Gastrocnemius medialis (tissue), 4 donors: ENCODE results near the gene UNC5C. TPM values are rescaled to one million over a fixed set of nuclear protein-coding genes. Genes with fewer than 3 reads are reported as not detected.

ENCODE experiments used
- ATAC-seq, 2 donors: fragments of 150-250 bp; one replicate each; pipeline ENCODE4 v1.9.1; 2016
- DNase-seq, 2 donors: peaks; one replicate each; pipeline ENCODE4 v3.0.0-alpha.2; 2019
- H3K27ac ChIP-seq, 4 donors: fragments of 200-600 bp; sonication (generic); 1 replicate in 1 of 4; 2 replicates in 3 of 4; pipeline ENCODE4 v1.5.1; 2016 to 2018; ENCODE audit warnings: mild to moderate bottlenecking in 2 of 4, moderate library complexity in 1 of 4
- H3K27me3 ChIP-seq, 3 donors: fragments of 200-600 bp; sonication (generic) in 2 of 3; 1 replicate in 1 of 3; 2 replicates in 2 of 3; pipeline versions ENCODE4 v1.5.1 to v1.6.0; 2016 to 2019; ENCODE audit warnings: mild to moderate bottlenecking in 1 of 3, moderate library complexity in 1 of 3
- H3K36me3 ChIP-seq, 2 donors: fragments of 200-600 bp; sonication (generic) in 1 of 2; one replicate each; pipeline ENCODE4 v1.5.1; 2017 to 2018
- H3K4me1 ChIP-seq, 2 donors: fragments of 200-600 bp; sonication (generic) in 1 of 2; one replicate each; pipeline ENCODE4 v1.5.1; 2016 to 2017; ENCODE audit warnings: mild to moderate bottlenecking in 2 of 2
- H3K4me3 ChIP-seq, 4 donors: fragments of 200-600 bp; sonication (generic) in 3 of 4; 1 replicate in 1 of 4; 2 replicates in 3 of 4; pipeline ENCODE4 v1.5.1; 2016 to 2019; ENCODE audit warnings: mild to moderate bottlenecking in 2 of 4
- H3K9me3 ChIP-seq, 3 donors: fragments of 200-600 bp; sonication (generic) in 2 of 3; 1 replicate in 1 of 3; 2 replicates in 2 of 3; pipeline ENCODE4 v1.5.1; 2016 to 2019
- CTCF ChIP-seq, 5 experiments: fragments of 450-650 bp in 3 of 5; fragments of 200-600 bp in 2 of 5; sonication (generic) in 2 of 5; IDR thresholded peaks in 4 of 5; conservative IDR thresholded peaks in 1 of 5; 1 replicate in 4 of 5; 2 replicates in 1 of 5; pipeline ENCODE4 v1.5.1; 2016 to 2019; ENCODE audit warnings: antibody characterized with exemption in 5 of 5, mild to moderate bottlenecking in 3 of 5, moderate library complexity in 3 of 5
- POLR2A ChIP-seq, 2 donors: fragments of 450-650 bp; IDR thresholded peaks; one replicate each; pipeline ENCODE4 v1.6.1; 2017; ENCODE audit warnings: antibody characterized with exemption in 2 of 2, mild to moderate bottlenecking in 2 of 2, moderate library complexity in 2 of 2
- in situ Hi-C, 4 donors: fragments of 200-750 bp; cut with MboI; loops; one replicate each; pipeline versions ENCODE4 v1.15.0 to v1.8.0; 2017; ENCODE audit warnings: low sequenced_read_pairs in 4 of 4
- intact Hi-C: fragments of 100-400 bp; cut with DNase I; formaldehyde crosslinking; loops from one replicate; pipeline ENCODE4 v1.15.1; 2023; ENCODE audit warnings: low total_unique reads
- total RNA-seq, 4 donors: library from RNA; depleted of rRNA; stranded (reverse); fragments of >200 nt; gene quantifications; one replicate each; pipeline versions ENCODE4 v1.1.0 to v1.2.3, GENCODE V29; 2016

UNC5C gene
- total RNA-seq, 4 donors from 2014 or later, result 0.07 to 0.33 (median 0.23) TPM; not detected in 1

DNA sequence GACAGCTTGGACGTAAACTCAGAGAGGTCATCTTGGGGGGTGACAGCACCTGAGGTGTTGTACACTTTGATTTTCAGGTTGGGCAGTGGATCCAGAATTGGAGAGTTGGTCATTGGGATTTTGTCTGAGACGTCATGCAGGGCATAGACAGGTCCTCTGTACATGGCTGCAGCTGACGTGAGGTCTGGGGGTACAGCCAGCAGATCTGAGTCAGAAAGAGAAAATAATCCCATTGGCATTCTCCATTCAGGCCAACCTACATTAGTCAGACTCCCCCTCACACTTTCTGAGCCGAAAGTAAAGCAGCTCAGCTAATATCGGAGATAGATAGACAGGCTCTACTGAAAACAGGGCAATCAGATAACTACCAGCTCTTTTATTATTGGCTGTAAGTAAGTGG lies 329.7 kb downstream of the UNC5C start:
- in situ Hi-C loops (no loop called here), intact Hi-C loops (no loop called here)
- H3K9me3 ChIP-seq, result no peaks in the 10 kb centered on the region
- no peaks in the 10 kb centered on the region for H3K36me3 ChIP-seq
- no peak overlapping the region for H3K4me3 ChIP-seq
- no peak for ATAC-seq
- H3K4me1 ChIP-seq, result no peaks in the 10 kb centered on the region
- H3K27me3 ChIP-seq, result no peaks in the 10 kb centered on the region
- TF ChIP-seq CTCF (IDR thresholded peaks at IDR 0.05 in 4 of 5, conservative IDR thresholded peaks at IDR 0.05 in 1 of 5), result no peak
- no peak for DNase-seq
- no peak overlapping the region for H3K27ac ChIP-seq

- Histone ChIP-seq H3K36me3 (no peaks in the 10 kb centered on the region), H3K27ac (no peak overlapping the region), H3K27me3 (no peaks in the 10 kb centered on the region), H3K4me1 (no peaks in the 10 kb centered on the region), H3K4me3 (no peak overlapping the region), H3K9me3 (no peaks in the 10 kb centered on the region)
- TF ChIP-seq POLR2A (IDR thresholded peaks at IDR 0.05) (no peak), CTCF (IDR thresholded peaks at IDR 0.05 in 4 of 5, conservative IDR thresholded peaks at IDR 0.05 in 1 of 5) (no peak)
- in situ Hi-C loops, result no loop called here
- intact Hi-C loops, result no loop called here
- ATAC-seq, result no peak
- no peak for DNase-seq
Observed at GRCh38 chr4:95217197-95217596, 331.6 kb downstream of the UNC5C start.

DNA sequence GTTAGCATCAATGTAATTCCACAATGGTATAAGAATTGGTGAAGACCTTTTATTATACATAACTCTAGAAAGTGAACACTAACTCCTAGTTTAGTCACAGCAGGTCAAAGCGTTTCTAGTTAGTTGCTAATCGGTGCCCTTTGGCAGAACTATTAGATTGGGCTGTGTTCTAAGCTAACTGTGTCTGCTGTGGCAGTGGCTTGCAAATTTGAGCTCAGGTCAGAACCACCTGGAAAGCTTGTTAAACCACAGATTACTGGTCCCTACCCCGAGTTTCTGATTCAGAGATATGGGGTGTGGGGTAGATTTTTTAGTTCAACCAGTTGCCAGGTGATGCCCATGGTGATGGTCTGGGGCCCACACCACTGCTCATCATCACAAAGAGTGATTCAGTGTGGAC lies 332.1 kb downstream of the UNC5C start:
- H3K36me3 ChIP-seq, result no peaks in the 10 kb centered on the region
- in situ Hi-C loops, result no loop called here
- no peak overlapping the region for H3K4me3 ChIP-seq
- H3K27ac ChIP-seq, result no peak overlapping the region
- no peaks in the 10 kb centered on the region for H3K4me1 ChIP-seq
- TF ChIP-seq POLR2A (IDR thresholded peaks at IDR 0.05), result no peak
- TF ChIP-seq CTCF (IDR thresholded peaks at IDR 0.05 in 4 of 5, conservative IDR thresholded peaks at IDR 0.05 in 1 of 5), result no peak
- no peaks in the 10 kb centered on the region for H3K27me3 ChIP-seq
- no peaks in the 10 kb centered on the region for H3K9me3 ChIP-seq
- ATAC-seq (no peak), DNase-seq (no peak)
- intact Hi-C loops, result no loop called here

DNA sequence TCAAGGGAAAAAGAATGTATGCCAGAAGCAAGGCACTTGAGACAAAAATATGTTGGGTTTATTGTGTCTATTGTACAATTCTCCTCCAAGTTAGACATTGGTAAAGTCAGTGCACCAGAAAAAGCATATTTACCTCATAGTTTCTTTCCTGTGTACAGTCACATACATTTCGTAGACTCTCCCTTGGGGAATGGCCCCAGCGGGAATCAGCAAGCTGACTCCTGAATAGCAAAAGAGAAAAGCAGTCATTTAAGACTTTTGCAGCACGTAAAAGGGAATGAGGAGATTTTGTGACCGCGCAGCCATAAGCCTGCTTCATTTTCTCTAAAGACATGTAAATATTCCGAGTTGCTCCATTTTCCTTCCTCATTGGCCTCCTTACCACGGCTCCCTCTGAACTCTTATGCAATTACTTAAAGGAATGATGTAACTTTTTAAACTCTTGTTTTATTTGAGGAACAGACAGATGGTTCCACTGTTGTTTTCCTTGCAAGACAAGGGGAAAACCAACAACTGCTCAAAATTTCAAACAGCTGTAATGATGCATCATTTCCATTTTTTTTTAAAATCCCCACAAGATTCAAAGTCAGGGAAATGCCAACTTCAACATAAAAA lies 332.7 kb downstream of the UNC5C start:
- DNase-seq (no peak), ATAC-seq (no peak)
- H3K36me3 ChIP-seq, result no peaks in the 10 kb centered on the region
- H3K4me3 ChIP-seq, result no peak overlapping the region
- no peaks in the 10 kb centered on the region for H3K27me3 ChIP-seq
- H3K27ac ChIP-seq, result no peak overlapping the region
- intact Hi-C loops (no loop called here), in situ Hi-C loops (no loop called here)
- no peaks in the 10 kb centered on the region for H3K9me3 ChIP-seq
- H3K4me1 ChIP-seq, result no peaks in the 10 kb centered on the region
- TF ChIP-seq CTCF (IDR thresholded peaks at IDR 0.05 in 4 of 5, conservative IDR thresholded peaks at IDR 0.05 in 1 of 5) (no peak), POLR2A (IDR thresholded peaks at IDR 0.05) (no peak)

DNA sequence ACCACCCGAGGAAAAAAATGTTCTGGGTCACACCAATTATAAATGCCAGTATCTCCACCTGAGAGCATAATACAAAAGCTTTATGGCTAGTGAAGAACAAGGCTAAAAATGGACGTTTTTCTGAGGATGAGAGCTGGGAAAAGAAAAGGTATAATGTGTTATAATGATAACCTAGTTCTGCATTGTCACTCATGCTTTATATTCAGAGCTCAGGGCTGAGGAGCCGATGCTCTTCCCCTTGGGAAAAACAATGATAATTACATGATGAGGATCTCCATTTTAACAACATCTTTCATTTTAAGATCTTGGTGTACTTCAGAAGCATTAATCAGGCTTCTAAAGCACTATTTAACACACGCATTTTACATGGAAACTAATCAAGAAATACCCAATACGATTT lies 333.7 kb downstream of the UNC5C start:
- H3K4me3 ChIP-seq, result no peak overlapping the region
- in situ Hi-C loops (no loop called here), intact Hi-C loops (no loop called here)
- no peak for TF ChIP-seq POLR2A (IDR thresholded peaks at IDR 0.05)
- no peak for TF ChIP-seq CTCF (IDR thresholded peaks at IDR 0.05 in 4 of 5, conservative IDR thresholded peaks at IDR 0.05 in 1 of 5)
- ATAC-seq (no peak), DNase-seq (no peak)
- no peaks in the 10 kb centered on the region for H3K36me3 ChIP-seq
- H3K4me1 ChIP-seq, result no peaks in the 10 kb centered on the region
- H3K27ac ChIP-seq, result no peak overlapping the region
- no peaks in the 10 kb centered on the region for H3K9me3 ChIP-seq
- H3K27me3 ChIP-seq, result no peaks in the 10 kb centered on the region
